ENCODE measurements around the gene MUS81.

The MUS81 gene

DNA sequence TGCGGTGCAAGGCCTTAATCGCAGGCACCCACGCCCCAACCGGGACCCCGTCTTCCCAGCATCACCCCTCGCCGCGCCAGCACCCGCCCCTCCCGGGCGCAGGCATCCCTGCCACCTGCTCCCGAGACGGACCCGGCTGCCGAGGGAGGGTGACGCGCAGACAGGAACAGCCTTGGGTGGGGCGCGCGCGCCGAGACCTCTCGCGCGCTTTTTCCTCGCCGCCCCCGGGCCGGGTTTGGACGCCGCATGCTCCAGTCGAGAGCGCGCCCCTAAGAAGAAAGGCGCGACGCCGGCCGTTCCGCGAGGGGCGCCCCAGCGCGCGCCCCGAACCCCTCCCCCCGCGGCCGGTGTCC is 2.8 kb upstream of the MUS81 start:
- in situ Hi-C loops (cut with HindIII; ENCODE audit: low pct_ligation_motif_present, low pct_unique_long_range_greater_than_20kb, low sequenced_read_pairs) = no loop called here
- no peak for DNase-seq

DNA sequence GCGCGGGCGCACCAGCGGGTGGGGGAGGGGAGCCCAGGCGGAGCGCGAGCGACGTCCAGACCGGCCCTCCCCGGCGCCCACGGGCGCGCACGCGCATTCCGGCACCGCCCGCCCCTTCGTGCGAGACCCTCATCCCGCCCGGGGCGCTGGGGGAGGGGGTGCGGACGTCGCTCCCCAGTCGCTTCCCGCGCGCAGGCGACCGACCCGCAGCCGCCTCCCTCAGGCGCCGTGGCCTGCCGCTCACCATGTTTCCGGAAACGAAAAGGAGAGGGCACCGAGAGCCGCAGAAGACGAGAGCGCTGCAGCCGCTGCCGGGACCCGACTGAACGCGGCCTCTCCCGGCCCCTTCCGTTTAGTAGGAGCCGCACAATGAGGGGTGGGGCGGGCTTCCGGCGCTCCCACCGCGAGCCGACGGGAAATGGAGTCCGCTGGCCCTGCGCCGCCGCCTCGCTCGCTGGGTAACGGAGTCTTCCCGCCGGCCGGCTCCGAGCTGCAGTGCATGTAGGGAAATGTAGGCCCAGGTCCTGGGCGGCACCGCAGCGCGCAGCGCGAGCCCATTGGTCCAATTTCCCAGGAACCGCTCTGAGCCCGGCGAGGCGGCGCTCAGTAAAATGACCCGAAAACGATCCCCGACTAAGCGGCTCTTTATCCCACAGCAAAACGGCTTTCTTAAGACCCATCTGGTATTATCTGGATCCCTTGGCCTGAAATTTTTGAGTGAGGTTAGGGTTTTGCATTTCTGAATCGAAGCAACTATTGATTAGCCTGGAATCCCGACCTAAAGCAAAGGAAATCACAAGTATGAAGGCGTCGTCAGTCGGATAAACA is 2.2 kb upstream of the MUS81 start, which contains the start of gene CFL1:
Gene CFL1, minus strand, starts transcription at position 328 of the 828 bp plus-strand sequence. Its CDS starts 81 bp downstream, at position 247.
- DNase-seq = peak; percentile 94
- in situ Hi-C loops (cut with HindIII; ENCODE audit: low pct_ligation_motif_present, low pct_unique_long_range_greater_than_20kb, low sequenced_read_pairs) = no loop called here

DNA sequence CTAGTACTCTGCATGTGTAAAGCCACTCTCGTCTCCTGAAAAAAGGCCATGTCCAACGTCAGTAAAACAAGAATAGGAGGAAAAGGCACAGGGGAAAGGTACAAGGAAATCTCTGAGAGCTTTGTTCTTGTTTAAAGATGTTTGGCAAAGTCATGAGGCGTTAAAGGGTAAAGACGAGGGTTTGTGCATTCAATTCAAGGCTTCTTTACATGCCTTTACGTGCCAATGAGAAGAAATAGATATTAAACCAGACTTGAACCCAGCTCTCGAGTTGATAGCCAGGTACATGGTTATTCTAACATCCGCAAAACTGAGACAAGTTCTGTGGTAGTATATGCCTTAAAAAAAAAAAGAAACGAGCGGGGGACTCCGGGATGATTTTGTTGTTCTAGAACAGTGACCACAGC is 1.5 kb upstream of the MUS81 start:
- peak; percentile 30 for DNase-seq
- in situ Hi-C loops (cut with HindIII; ENCODE audit: low pct_ligation_motif_present, low pct_unique_long_range_greater_than_20kb, low sequenced_read_pairs) = no loop called here

DNA sequence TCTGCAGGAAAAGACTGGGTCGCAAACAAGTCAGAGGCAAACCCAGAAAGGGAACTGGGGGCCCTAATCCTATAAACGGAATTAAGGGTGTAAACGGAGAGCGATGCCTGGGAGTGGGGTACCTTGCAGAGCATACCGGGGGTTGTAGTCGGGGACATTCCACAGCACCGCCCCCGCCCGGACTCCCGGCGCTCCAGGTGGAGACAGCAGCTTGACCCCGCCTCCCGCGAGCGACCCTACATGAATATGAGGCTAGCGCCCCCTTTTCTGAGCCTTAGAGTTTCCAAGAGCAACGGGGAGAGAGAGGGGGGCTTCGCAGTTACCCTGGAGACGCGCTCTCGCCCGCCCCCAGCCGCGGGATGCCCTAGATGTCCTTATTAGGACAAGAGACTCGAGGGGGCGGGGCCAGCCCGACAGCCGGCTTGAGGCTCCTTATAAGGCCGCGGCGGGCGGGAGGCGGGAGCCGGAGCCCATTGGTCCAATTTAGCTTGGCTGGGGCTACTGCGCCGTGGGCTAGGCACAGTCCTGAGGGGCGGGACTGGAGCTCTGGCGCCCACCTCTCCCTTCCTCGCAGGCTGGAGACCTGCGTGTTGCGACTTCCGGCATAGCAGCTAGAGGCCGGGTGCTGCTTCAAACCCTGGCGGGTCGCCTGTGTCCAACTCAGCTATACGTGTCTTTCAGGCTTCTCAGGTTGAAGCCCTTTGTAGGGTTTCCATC is 980 bp upstream of the MUS81 start:
- in situ Hi-C loops (cut with HindIII; ENCODE audit: low pct_ligation_motif_present, low pct_unique_long_range_greater_than_20kb, low sequenced_read_pairs) = no loop called here
- DNase-seq = peak; percentile 97

DNA sequence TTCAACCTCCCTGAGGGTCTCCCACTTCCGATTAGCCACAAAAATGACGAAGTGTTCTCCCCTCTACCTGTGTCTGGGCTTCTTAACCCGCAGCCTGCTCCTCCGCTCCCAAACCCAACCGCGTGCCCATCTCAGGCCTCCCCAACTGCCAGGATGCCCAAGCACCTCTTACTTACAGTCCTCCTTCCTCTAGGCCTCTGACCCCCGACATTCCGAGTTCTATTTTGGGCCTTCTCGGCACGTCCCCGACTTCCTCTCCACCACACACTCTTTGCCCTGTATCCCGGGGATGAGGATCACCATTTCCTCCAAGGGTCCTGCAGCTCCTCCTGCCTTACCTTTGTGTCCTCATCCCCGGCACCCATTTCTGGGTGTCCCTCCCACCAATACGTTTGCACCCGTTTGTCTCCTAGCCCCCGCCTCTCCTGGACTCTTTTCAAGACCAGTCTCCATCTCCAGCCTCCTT is 388 bp upstream of the MUS81 start:
- no peak for DNase-seq
- in situ Hi-C loops (cut with HindIII; ENCODE audit: low pct_ligation_motif_present, low pct_unique_long_range_greater_than_20kb, low sequenced_read_pairs) = no loop called here

DNA sequence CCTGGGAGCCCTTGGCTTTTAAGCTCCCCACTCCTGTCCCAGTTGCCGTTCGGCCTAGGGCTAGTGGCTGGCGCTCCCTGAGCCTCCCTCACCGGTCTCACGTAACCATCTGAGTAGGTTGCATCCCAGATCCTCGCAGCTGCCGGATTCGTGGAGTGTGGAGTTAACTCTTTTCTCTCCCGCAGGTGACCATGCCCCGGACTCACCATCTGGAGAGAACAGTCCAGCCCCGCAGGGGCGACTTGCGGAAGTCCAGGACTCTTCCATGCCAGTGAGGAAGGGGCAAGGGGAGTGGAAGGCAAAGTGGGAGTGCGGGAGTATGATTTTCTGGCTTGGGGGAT is 902 bp downstream of the MUS81 start:
- in situ Hi-C loops (cut with HindIII; ENCODE audit: low pct_ligation_motif_present, low pct_unique_long_range_greater_than_20kb, low sequenced_read_pairs) = no loop called here
- DNase-seq = no peak

DNA sequence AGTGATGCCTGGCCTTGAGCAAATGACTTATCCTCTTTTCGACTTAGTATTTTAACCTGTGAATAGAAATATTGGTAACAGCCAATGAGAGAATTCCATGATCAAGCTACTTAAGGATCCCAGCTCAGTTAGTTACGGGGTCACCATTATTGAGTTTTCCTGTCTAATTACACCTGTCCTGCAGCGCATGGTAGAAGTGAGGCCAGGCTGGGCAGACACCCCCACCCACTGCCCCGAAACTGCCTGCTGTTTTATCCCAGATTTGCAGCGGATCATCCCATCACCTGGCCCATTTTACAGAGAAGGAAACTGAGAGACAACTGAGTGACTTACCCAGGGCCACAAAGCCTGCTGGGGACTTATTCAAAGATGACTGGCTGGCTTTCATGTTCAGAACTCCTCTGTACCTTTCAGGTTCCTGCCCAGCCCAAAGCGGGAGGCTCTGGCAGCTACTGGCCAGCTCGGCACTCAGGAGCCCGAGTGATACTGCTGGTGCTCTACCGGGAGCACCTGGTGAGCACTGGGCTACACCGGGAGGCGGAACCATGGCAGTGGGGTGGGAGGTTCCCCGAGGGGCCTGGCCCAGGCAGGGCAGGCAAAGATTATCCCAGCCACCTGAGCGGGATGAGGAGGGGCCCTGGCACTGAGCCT is 1.4 kb downstream of the MUS81 start:
- no peak for DNase-seq
- in situ Hi-C loops (cut with HindIII; ENCODE audit: low pct_ligation_motif_present, low pct_unique_long_range_greater_than_20kb, low sequenced_read_pairs) = no loop called here

DNA sequence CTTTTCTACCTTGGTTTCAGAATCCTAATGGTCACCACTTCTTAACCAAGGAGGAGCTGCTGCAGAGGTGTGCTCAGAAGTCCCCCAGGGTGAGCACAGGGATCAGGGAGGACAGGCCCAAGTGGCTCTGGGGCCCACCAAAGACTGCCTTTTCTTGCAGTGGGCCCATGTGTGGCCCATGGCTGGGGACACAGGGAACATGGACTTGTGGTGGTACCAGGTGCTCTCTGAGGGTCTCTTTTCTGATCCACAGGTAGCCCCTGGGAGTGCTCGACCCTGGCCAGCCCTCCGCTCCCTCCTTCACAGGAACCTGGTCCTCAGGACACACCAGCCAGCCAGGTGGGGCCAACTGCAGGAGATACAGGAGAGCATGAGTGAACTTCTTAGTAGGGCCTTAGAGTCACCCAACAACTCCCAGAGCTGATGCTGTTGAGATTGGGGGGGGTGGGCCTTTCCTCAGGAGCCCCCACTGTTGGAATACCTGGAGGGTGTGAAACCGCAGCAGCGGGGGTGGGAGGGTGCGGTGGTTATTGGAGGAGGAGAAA is 2.0 kb downstream of the MUS81 start:
- no peak for DNase-seq
- in situ Hi-C loops (cut with HindIII; ENCODE audit: low pct_ligation_motif_present, low pct_unique_long_range_greater_than_20kb, low sequenced_read_pairs) = no loop called here

DNA sequence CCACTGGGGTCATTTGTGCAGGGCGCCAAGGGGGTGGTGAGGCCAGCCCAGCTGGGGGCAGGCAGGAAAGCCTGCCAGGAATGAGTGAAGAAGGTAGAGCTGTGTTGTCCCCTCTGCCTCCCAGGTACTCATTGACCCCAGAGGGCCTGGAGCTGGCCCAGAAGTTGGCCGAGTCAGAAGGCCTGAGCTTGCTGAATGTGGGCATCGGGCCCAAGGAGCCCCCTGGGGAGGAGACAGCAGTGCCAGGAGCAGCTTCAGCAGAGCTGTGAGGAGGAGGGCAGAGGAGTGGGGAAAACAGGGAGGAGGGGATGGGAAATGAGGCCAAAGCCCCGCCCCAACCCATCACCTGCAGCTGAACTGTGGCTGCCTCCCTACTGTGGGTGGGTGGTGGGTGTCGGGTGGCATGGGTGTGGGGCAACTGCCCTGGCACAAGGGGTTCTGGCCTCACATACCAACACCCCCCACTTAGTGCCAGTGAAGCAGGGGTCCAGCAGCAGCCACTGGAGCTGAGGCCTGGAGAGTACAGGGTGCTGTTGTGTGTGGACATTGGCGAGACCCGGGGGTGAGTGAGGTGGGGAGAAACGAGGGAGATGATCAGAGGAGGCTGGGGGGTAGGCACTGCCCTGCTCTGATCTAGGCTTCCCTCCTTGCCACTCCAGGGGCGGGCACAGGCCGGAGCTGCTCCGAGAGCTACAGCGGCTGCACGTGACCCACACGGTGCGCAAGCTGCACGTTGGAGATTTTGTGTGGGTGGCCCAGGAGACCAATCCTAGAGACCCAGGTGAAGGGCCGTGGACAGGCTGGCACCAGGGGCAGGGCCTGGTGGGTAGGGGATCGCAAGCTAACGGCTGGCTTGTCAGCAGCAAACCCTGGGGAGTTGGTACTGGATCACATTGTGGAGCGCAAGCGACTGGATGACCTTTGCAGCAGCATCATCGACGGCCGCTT is 3.0 kb downstream of the MUS81 start:
- in situ Hi-C loops (cut with HindIII; ENCODE audit: low pct_ligation_motif_present, low pct_unique_long_range_greater_than_20kb, low sequenced_read_pairs) = no loop called here
- DNase-seq = no peak

DNA sequence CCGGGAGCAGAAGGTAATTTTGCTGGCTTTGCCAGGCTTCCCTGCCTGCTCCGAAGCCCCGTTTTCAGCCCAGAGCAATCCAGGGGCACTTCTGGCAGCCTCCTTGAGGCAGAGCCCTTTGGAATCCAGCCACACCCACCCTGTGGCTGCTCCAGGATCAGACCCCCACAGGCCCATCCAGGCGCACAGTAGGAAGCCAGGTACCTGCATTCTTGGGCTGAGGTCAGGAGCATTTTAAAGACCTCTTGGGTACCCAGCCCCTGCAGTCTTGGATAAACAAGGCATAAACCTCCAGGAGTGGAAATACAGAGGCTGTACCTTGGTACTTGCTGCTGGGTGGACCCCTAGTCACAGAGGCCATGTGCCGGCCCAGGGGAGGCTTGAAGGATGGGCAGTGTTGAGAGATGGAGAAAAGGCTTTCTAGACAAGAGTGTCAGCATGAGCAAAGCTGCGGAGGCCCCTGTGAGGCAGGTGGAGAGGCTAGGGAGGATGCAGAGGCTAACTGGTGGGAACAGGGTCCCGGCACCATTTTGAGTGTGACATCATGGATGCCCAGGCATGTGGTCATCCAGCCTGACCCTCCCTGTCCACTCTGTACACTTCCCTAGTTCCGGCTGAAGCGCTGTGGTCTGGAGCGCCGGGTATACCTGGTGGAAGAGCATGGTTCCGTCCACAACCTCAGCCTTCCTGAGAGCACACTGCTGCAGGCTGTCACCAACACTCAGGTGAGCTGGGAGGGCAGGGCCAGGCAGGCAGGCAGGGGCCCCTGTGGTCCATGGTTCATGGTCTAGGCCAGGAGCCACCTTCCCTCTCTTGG is 3.9 kb downstream of the MUS81 start:
- no peak for DNase-seq
- in situ Hi-C loops (cut with HindIII; ENCODE audit: low pct_ligation_motif_present, low pct_unique_long_range_greater_than_20kb, low sequenced_read_pairs) = no loop called here

DNA sequence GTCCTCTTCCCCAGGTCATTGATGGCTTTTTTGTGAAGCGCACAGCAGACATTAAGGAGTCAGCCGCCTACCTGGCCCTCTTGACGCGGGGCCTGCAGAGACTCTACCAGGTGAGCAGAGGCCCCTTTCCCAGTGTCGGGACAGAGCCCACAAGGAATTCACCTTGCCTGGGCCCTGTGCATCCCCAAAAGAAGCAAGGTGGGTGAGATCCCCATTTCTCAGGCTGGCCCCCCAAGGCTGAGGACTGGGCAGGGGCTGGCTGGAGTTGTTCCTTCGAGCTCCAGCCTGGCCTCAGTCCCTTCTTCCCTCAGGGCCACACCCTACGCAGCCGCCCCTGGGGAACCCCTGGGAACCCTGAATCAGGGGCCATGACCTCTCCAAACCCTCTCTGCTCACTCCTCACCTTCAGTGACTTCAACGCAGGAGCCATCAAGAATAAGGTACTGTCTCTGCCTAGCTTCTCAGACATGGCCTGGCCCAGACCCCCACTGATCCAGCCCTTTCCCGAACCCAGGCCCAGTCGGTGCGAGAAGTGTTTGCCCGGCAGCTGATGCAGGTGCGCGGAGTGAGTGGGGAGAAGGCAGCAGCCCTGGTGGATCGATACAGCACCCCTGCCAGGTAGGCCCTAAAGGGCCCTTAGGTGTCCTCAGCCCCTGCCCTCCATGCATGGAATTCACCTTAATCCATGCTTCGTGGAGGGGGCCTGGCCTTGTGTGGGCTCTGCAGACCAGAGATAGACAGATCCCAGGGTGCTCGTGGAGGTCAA is 4.7 kb downstream of the MUS81 start:
- in situ Hi-C loops (cut with HindIII; ENCODE audit: low pct_ligation_motif_present, low pct_unique_long_range_greater_than_20kb, low sequenced_read_pairs) = no loop called here
- no peak for DNase-seq

DNA sequence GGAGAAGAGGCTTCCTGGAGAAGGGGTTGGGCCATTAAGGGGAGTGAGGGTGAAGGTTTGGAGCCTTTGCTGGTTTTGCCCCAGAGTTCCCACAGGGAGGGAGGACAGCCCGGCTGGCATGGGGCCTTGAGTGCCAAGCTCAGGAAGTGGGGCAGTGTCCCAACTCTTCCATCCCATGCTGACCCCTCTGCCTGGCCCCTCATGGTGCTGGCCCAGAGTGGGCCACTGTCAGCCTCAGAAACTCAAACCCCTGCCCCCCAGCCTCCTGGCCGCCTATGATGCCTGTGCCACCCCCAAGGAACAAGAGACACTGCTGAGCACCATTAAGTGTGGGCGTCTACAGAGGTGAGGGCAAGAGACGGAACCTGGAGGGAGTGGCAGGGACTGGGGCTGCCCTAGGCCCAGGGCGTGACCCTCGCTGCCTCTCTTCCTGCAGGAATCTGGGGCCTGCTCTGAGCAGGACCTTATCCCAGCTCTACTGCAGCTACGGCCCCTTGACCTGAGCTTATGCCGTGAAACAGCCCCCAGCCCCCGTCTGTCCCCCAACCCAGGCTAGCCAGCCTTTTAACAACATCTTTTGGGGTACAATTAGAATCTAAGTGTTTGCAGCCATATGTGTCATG is 5.4 kb downstream of the MUS81 start:
- no peak for DNase-seq
- in situ Hi-C loops (cut with HindIII; ENCODE audit: low pct_ligation_motif_present, low pct_unique_long_range_greater_than_20kb, low sequenced_read_pairs) = no loop called here

DNA sequence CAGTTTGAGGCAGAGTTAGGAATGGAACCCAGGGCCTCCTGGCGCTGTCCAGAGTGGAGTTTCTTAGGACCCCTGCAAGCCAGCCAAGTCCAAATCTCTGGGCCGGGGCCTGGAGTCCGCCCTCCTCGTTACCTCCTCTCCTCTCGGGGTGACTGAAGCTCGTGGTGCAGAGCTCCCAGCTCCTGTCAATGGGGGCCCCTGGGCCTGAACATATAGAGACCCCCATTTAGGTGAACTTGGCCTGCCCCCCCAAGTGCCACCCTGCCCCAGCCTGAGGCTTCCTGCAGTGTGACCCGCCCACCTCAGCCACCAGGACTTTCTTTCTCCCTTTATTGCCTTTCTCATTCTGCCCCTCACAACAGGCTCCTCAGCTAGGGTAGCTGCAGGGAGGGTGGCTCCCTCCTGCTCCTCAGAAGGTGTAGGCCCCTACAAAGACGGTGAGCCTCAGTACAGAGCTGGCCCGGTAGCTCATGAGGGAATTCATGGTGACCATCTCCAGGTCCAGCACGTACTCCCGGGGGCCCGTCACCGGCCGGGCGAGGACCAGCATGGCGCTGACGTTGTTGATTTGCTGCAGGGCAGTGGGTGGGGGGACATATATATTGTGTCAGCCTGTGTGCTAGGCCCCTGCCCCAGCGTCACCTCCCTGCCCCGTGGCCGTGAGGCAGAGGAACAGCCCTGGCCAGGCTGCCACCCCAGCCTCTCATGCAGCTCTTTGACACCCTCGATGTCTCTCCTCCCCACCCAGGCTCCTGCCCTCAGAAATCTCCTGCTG is 6.5 kb downstream of the MUS81 start:
- in situ Hi-C loops (cut with HindIII; ENCODE audit: low pct_ligation_motif_present, low pct_unique_long_range_greater_than_20kb, low sequenced_read_pairs) = no loop called here
- DNase-seq = no peak

DNA sequence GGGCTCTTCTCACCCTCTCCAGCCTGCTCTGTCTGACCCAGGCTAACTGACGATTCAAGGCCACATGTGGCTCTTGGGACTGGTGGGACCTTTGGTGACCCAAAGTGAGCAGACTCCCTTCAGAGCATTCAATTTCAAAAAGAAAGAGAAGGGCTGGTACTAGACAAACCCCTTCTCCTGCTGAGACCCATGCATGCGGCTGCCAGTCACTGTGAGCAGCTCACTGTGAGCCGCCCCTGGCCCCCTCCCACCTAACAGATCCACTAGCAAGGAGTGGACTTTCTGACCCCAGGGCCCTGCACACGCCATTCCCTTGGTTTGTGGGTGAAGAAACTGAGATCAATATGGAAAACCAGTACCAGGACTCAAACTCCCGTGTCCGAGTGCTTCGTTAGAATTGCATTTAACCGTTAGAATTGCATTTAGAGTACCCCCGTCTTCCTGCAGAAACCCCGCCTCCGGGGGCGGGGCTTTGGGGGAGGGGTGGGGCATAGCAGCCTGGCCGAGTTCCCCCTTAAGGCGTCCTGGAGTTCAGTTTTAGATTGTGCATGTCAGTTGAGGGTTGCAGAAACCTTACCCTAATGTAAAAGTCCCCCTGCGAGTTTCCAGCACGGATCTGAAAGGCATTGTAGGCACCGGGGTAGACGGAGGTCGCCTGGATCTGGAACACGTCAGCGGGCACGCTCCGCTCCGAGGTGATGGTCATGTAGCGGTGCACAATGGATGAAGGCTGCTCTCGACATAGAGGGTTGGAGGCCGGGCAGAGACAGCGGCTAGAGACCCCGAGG is 7.2 kb downstream of the MUS81 start:
- DNase-seq = no peak
- in situ Hi-C loops (cut with HindIII; ENCODE audit: low pct_ligation_motif_present, low pct_unique_long_range_greater_than_20kb, low sequenced_read_pairs) = no loop called here

DNA sequence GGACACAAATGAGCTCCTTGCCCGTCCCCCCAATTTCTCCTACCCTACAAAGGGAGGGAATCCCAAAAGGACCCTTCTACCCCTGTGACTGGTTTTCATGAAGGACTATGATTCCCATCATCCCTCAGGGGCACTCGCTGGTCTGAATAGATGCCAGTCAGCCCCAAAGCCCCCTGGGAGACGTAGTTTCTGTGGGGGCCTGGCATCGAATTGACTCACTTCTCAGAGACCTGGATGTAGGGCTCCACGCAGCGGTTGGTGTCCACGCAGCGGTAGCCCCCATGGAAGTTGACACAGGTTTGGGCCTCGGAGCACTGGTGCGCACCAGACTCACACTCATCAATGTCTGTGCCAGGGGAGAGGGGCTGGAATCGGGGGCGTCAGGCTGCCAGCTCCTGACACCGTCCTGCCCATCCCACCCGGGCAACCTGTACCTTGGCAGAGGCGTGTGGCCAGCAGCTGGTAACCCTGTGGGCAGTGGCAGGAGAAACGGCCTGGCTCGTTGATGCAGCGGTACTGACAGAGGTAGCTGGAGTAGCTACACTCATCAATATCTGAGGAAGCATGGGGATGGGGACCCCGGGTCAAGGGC is 7.9 kb downstream of the MUS81 start:
- no peak for DNase-seq

More for the DNA sequence above, 7.9 kb downstream of the MUS81 start:
- in situ Hi-C loops (cut with HindIII; ENCODE audit: low pct_ligation_motif_present, low pct_unique_long_range_greater_than_20kb, low sequenced_read_pairs) = no loop called here

Data from ACHN (cell line).